WTC11 (cell line): Measurements from ENCODE around the gene TRIM66. TPM values are rescaled to one million over a fixed set of nuclear protein-coding genes. Genes with fewer than 3 reads are reported as not detected.

ENCODE experiments used
- ATAC-seq: fragments of 200-7000 bp; cut with Tn5 transposase; 2 replicates; pipeline ENCODE4 v1.10.0; 2021; ENCODE audit warnings: mild to moderate bottlenecking, moderate library complexity
- CTCF ChIA-PET: fragments of 300-600 bp; sonication (Branson Sonifier 250); formaldehyde crosslinking; loops from one replicate; lab custom pipeline; 2021; ENCODE audit warnings: antibody characterized with exemption; lab: Charles Lee
- POLR2A ChIA-PET: fragments of 350-600 bp; sonication (Branson Sonifier 250); formaldehyde crosslinking; loops from one replicate; lab custom pipeline; 2021; ENCODE audit warnings: antibody characterized with exemption; lab: Charles Lee
- DNase-seq: peaks from one replicate; pipeline ENCODE4 v3.0.0; 2021; ENCODE audit warnings: low spot score
- H3K27ac Mint-ChIP-seq: 2 replicates; pipeline ENCODE4 v1.8.0; 2021; ENCODE audit warnings: mixed read lengths
- H3K27me3 Mint-ChIP-seq: 2 replicates; pipeline ENCODE4 v1.8.0; 2021; ENCODE audit warnings: low read depth, mild to moderate bottlenecking, moderate library complexity, mixed read lengths
- H3K36me3 Mint-ChIP-seq: 2 replicates; pipeline ENCODE4 v1.8.0; 2021; ENCODE audit warnings: mixed read lengths
- H3K4me1 Mint-ChIP-seq: 2 replicates; pipeline ENCODE4 v1.8.0; 2022; ENCODE audit warnings: mixed read lengths
- H3K4me3 Mint-ChIP-seq: 2 replicates; pipeline ENCODE4 v1.8.0; 2021; ENCODE audit warnings: mild to moderate bottlenecking, moderate library complexity, mixed read lengths
- H3K9me3 Mint-ChIP-seq: 2 replicates; pipeline ENCODE4 v1.8.0; 2021; ENCODE audit warnings: mixed read lengths
- ELF4 ChIP-seq: sonication (generic); formaldehyde crosslinking; IDR thresholded peaks from 2 replicates; pipeline ENCODE4 v1.8.1; 2022; ENCODE audit warnings: low read depth, mild to moderate bottlenecking, moderate library complexity, missing genetic modification reagents
- GABPB1 ChIP-seq: sonication (generic); formaldehyde crosslinking; IDR thresholded peaks from 2 replicates; pipeline ENCODE4 v1.8.1; 2023; ENCODE audit warnings: mild to moderate bottlenecking, missing genetic modification reagents
- GRHL2 ChIP-seq: fragments of 250-450 bp; sonication (Bioruptor Pico); IDR thresholded peaks from 2 replicates; pipeline ENCODE4 v1.8.0; 2022; ENCODE audit warnings: mild to moderate bottlenecking, moderate library complexity; ENCODE audit not compliant: insufficient replicate concordance, severe bottlenecking
- IRF2 ChIP-seq: sonication (generic); formaldehyde crosslinking; IDR thresholded peaks from 2 replicates; pipeline ENCODE4 v1.8.0; 2022; ENCODE audit warnings: low read depth, missing genetic modification reagents, borderline replicate concordance
- MXD4 ChIP-seq: fragments of 250-450 bp; sonication (Bioruptor Pico); IDR thresholded peaks from 2 replicates; pipeline ENCODE4 v1.8.0; 2021; ENCODE audit warnings: mild to moderate bottlenecking, moderate library complexity, borderline replicate concordance
- NFATC4 ChIP-seq: fragments of 250-450 bp; sonication (Bioruptor Pico); IDR thresholded peaks from 2 replicates; pipeline ENCODE4 v1.9.0; 2021; ENCODE audit warnings: mild to moderate bottlenecking
- NFYB ChIP-seq: sonication (generic); formaldehyde crosslinking; conservative IDR thresholded peaks from 2 replicates; pipeline ENCODE4 v1.8.0; 2022; ENCODE audit warnings: low read depth, missing genetic modification reagents
- OVOL2 ChIP-seq: fragments of 250-450 bp; sonication (Bioruptor Pico); IDR thresholded peaks from 2 replicates; pipeline ENCODE4 v1.9.0; 2021; ENCODE audit warnings: mild to moderate bottlenecking, borderline replicate concordance
- TEAD4 ChIP-seq: sonication (generic); formaldehyde crosslinking; IDR thresholded peaks from 2 replicates; pipeline ENCODE4 v1.8.0; 2022; ENCODE audit warnings: mild to moderate bottlenecking, missing genetic modification reagents
- ZNF232 ChIP-seq: sonication (generic); formaldehyde crosslinking; IDR thresholded peaks from 2 replicates; pipeline ENCODE4 v1.8.0; 2022; ENCODE audit warnings: mild to moderate bottlenecking, missing genetic modification reagents
- ZNF263 ChIP-seq: sonication (generic); formaldehyde crosslinking; IDR thresholded peaks from 2 replicates; pipeline ENCODE4 v1.8.1; 2022; ENCODE audit warnings: low read depth, mild to moderate bottlenecking, moderate library complexity, missing genetic modification reagents
- ZNF416 ChIP-seq: fragments of 250-450 bp; sonication (Bioruptor Pico); IDR thresholded peaks from 2 replicates; pipeline ENCODE4 v1.9.0; 2021; ENCODE audit warnings: mild to moderate bottlenecking, inconsistent platforms
- total RNA-seq: library from RNA; stranded (reverse); gene quantifications from 3 replicates; pipeline ENCODE4 v1.2.3, GENCODE V29; 2021
- TF ChIP-seq, protein P1 (sequence below): sonication (generic); formaldehyde crosslinking; IDR thresholded peaks from 2 replicates; pipeline ENCODE4 v1.8.0; 2022; ENCODE audit warnings: missing genetic modification reagents
- TF ChIP-seq, protein P2 (sequence below): sonication (generic); formaldehyde crosslinking; IDR thresholded peaks from 2 replicates; pipeline ENCODE4 v1.8.1; 2022; ENCODE audit warnings: low read depth, mild to moderate bottlenecking, moderate library complexity, missing genetic modification reagents, borderline replicate concordance
- TF ChIP-seq, protein P3 (sequence below): sonication (generic); formaldehyde crosslinking; IDR thresholded peaks from 2 replicates; pipeline ENCODE4 v1.8.1; 2022; ENCODE audit warnings: mild to moderate bottlenecking, moderate library complexity, missing genetic modification reagents
- TF ChIP-seq, protein P4 (sequence below): sonication (generic); formaldehyde crosslinking; IDR thresholded peaks from 2 replicates; pipeline ENCODE4 v1.8.1; 2022; ENCODE audit warnings: missing genetic modification reagents, borderline replicate concordance
- TF ChIP-seq, protein P5 (sequence below): sonication (generic); formaldehyde crosslinking; IDR thresholded peaks from 2 replicates; pipeline ENCODE4 v1.8.0; 2022; ENCODE audit warnings: mild to moderate bottlenecking, missing genetic modification reagents
- TF ChIP-seq, protein P6 (sequence below): fragments of 250-450 bp; sonication (Bioruptor Pico); conservative IDR thresholded peaks from 2 replicates; pipeline ENCODE4 v1.9.0; 2021; ENCODE audit warnings: mild to moderate bottlenecking
- TF ChIP-seq, protein P7 (sequence below): fragments of 250-450 bp; sonication (Bioruptor Pico); IDR thresholded peaks from 2 replicates; pipeline ENCODE4 v1.9.0; 2021; ENCODE audit warnings: mild to moderate bottlenecking
- TF ChIP-seq, protein P8 (sequence below): fragments of 250-450 bp; sonication (Bioruptor Pico); IDR thresholded peaks from 2 replicates; pipeline ENCODE4 v1.8.0; 2021; ENCODE audit warnings: mild to moderate bottlenecking

The TRIM66 gene
- total RNA-seq, 1 experiment from 2014 or later: 5.6 TPM

DNA sequence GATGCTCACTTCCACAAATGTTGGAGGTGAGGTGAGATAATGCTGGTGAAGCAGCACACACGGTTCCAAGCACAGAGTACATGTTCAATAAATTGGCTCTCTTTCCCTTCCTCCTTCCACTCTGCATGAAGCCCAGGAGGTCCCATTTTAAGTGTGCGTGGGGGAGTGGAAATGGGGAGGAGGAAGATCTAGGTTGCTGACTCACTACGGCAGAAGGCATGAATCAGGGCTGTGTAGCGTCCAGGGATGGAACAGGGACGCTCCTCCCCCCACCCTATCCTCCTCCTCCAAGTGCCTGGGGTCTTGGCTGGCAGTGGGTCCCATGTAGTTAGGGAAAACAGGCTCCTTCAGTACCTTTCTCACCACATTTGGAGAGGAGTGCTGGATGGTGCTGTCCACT lies 44.2 kb downstream of the TRIM66 start:
- DNase-seq (no peak), ATAC-seq (0 out of 2 replicates have a peak, but pooled peaks have one; percentile 7)
- peaks cover 13% of the 10 kb centered on the region for H3K9me3 Mint-ChIP-seq
- H3K36me3 Mint-ChIP-seq: peaks cover 18% of the 10 kb centered on the region; the same call in 1 of the 2 replicates
- ChIA-PET POLR2A (interaction anchor here (0.6 kb wide), 1 partner anchor 556 kb away, joined by 4 read pairs; no protein-coding TSS in a partner anchor), CTCF (no interaction called here)
- H3K4me3 Mint-ChIP-seq: no peak overlapping the region
- H3K27ac Mint-ChIP-seq: no peak overlapping the region
- no peaks in the 10 kb centered on the region; the same call in 1 of the 2 replicates for H3K27me3 Mint-ChIP-seq
- H3K4me1 Mint-ChIP-seq: peaks cover 28% of the 10 kb centered on the region
- TF ChIP-seq ZNF416 (CRISPR knock-in tag) (no peak), GABPB1 (CRISPR knock-in tag) (no peak), MXD4 (CRISPR knock-in tag) (no peak), ELF4 (CRISPR knock-in tag) (no peak), GRHL2 (CRISPR knock-in tag) (no peak), NFYB (CRISPR knock-in tag) (no peak), OVOL2 (CRISPR knock-in tag) (no peak), ZNF232 (CRISPR knock-in tag) (no peak), TEAD4 (CRISPR knock-in tag) (no peak)
- TF ChIP-seq, protein P1, sequence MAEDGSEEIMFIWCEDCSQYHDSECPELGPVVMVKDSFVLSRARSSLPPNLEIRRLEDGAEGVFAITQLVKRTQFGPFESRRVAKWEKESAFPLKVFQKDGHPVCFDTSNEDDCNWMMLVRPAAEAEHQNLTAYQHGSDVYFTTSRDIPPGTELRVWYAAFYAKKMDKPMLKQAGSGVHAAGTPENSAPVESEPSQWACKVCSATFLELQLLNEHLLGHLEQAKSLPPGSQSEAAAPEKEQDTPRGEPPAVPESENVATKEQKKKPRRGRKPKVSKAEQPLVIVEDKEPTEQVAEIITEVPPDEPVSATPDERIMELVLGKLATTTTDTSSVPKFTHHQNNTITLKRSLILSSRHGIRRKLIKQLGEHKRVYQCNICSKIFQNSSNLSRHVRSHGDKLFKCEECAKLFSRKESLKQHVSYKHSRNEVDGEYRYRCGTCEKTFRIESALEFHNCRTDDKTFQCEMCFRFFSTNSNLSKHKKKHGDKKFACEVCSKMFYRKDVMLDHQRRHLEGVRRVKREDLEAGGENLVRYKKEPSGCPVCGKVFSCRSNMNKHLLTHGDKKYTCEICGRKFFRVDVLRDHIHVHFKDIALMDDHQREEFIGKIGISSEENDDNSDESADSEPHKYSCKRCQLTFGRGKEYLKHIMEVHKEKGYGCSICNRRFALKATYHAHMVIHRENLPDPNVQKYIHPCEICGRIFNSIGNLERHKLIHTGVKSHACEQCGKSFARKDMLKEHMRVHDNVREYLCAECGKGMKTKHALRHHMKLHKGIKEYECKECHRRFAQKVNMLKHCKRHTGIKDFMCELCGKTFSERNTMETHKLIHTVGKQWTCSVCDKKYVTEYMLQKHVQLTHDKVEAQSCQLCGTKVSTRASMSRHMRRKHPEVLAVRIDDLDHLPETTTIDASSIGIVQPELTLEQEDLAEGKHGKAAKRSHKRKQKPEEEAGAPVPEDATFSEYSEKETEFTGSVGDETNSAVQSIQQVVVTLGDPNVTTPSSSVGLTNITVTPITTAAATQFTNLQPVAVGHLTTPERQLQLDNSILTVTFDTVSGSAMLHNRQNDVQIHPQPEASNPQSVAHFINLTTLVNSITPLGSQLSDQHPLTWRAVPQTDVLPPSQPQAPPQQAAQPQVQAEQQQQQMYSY: no peak
- TF ChIP-seq, protein P2, sequence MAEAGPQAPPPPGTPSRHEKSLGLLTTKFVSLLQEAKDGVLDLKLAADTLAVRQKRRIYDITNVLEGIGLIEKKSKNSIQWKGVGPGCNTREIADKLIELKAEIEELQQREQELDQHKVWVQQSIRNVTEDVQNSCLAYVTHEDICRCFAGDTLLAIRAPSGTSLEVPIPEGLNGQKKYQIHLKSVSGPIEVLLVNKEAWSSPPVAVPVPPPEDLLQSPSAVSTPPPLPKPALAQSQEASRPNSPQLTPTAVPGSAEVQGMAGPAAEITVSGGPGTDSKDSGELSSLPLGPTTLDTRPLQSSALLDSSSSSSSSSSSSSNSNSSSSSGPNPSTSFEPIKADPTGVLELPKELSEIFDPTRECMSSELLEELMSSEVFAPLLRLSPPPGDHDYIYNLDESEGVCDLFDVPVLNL (CRISPR knock-in tag): no peak
- TF ChIP-seq, protein P3, sequence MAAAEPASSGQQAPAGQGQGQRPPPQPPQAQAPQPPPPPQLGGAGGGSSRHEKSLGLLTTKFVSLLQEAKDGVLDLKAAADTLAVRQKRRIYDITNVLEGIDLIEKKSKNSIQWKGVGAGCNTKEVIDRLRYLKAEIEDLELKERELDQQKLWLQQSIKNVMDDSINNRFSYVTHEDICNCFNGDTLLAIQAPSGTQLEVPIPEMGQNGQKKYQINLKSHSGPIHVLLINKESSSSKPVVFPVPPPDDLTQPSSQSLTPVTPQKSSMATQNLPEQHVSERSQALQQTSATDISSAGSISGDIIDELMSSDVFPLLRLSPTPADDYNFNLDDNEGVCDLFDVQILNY (CRISPR knock-in tag): no peak
- TF ChIP-seq, protein P4, sequence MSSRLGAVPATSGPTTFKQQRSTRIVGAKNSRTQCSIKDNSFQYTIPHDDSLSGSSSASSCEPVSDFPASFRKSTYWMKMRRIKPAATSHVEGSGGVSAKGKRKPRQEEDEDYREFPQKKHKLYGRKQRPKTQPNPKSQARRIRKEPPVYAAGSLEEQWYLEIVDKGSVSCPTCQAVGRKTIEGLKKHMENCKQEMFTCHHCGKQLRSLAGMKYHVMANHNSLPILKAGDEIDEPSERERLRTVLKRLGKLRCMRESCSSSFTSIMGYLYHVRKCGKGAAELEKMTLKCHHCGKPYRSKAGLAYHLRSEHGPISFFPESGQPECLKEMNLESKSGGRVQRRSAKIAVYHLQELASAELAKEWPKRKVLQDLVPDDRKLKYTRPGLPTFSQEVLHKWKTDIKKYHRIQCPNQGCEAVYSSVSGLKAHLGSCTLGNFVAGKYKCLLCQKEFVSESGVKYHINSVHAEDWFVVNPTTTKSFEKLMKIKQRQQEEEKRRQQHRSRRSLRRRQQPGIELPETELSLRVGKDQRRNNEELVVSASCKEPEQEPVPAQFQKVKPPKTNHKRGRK (CRISPR knock-in tag): no peak

DNA sequence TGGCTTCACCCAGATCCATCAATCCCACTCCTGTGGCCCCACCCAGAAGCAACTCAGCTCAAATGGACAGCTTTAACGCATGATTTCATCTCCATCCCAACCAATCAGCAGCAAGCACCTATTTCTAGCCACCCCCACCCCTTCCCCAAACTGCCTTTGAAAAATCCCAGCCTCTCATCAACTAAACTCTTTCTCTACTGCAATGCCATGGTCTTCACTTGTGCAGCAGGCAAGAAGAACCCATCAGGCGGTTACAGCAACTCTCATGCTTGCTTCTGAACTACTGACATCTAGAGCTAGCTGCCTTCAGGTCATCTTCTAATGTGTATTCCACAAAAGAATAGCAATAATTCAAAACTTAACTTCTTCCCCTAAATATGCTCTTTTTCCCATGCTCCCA lies 46.3 kb downstream of the TRIM66 start:
- H3K4me1 Mint-ChIP-seq: peaks cover 15% of the 10 kb centered on the region
- H3K27ac Mint-ChIP-seq: no peak overlapping the region
- no peak overlapping the region for H3K4me3 Mint-ChIP-seq
- H3K36me3 Mint-ChIP-seq: peaks cover 18% of the 10 kb centered on the region; the same call in 1 of the 2 replicates
- H3K9me3 Mint-ChIP-seq: peaks cover 13% of the 10 kb centered on the region
- no peak for ATAC-seq
- DNase-seq: no peak
- POLR2A ChIA-PET: no interaction called here
- no peaks in the 10 kb centered on the region; the same call in 1 of the 2 replicates for H3K27me3 Mint-ChIP-seq
- CTCF ChIA-PET: no interaction called here
- TF ChIP-seq IRF2 (CRISPR knock-in tag): no peak
- no peak for TF ChIP-seq NFATC4 (CRISPR knock-in tag)
- TF ChIP-seq, protein P5, sequence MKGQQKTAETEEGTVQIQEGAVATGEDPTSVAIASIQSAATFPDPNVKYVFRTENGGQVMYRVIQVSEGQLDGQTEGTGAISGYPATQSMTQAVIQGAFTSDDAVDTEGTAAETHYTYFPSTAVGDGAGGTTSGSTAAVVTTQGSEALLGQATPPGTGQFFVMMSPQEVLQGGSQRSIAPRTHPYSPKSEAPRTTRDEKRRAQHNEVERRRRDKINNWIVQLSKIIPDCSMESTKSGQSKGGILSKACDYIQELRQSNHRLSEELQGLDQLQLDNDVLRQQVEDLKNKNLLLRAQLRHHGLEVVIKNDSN (CRISPR knock-in tag): no peak
- TF ChIP-seq, protein P6, sequence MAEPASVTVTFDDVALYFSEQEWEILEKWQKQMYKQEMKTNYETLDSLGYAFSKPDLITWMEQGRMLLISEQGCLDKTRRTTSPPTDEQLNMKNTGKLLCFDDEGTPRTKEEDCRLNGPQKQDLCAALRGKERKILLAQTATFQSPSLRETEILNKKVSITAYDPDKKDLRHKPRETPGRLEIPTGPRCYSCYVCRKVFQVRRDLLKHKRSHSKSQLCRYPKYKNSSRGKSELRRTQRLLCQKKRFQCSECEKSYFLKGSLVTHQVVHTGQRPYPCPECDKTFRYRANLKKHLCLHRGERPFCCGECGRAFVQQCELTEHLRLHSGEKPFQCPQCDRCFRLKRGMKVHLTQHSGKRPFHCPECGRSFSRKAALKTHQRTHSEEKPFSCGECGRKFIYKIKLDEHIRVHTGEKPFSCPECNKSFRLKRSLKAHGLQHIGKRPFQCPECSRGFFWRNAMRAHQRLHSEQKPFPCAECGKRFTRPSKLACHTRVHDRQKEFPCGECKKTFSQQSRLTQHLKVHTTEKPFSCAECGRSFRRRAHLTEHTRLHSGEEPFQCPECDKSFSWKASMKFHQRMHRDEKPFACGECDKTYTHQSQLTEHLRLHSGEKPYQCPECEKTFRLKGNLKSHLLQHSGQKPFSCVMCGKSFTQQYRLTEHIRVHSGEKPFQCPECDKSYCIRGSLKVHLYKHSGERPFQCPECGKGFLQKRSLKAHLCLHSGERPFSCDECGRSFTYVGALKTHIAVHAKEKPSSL (CRISPR knock-in tag): no peak
- TF ChIP-seq, protein P7, sequence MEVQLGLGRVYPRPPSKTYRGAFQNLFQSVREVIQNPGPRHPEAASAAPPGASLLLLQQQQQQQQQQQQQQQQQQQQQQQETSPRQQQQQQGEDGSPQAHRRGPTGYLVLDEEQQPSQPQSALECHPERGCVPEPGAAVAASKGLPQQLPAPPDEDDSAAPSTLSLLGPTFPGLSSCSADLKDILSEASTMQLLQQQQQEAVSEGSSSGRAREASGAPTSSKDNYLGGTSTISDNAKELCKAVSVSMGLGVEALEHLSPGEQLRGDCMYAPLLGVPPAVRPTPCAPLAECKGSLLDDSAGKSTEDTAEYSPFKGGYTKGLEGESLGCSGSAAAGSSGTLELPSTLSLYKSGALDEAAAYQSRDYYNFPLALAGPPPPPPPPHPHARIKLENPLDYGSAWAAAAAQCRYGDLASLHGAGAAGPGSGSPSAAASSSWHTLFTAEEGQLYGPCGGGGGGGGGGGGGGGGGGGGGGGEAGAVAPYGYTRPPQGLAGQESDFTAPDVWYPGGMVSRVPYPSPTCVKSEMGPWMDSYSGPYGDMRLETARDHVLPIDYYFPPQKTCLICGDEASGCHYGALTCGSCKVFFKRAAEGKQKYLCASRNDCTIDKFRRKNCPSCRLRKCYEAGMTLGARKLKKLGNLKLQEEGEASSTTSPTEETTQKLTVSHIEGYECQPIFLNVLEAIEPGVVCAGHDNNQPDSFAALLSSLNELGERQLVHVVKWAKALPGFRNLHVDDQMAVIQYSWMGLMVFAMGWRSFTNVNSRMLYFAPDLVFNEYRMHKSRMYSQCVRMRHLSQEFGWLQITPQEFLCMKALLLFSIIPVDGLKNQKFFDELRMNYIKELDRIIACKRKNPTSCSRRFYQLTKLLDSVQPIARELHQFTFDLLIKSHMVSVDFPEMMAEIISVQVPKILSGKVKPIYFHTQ: no peak
- no peak for TF ChIP-seq ZNF263
- TF ChIP-seq, protein P8, sequence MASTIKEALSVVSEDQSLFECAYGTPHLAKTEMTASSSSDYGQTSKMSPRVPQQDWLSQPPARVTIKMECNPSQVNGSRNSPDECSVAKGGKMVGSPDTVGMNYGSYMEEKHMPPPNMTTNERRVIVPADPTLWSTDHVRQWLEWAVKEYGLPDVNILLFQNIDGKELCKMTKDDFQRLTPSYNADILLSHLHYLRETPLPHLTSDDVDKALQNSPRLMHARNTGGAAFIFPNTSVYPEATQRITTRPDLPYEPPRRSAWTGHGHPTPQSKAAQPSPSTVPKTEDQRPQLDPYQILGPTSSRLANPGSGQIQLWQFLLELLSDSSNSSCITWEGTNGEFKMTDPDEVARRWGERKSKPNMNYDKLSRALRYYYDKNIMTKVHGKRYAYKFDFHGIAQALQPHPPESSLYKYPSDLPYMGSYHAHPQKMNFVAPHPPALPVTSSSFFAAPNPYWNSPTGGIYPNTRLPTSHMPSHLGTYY: no peak
